Activated T-cell treated with anti-CD3 and anti-CD28 coated beads for 24 hours (primary cell): ENCODE data around the gene RPL15.
A peak's percentile ranks its signal among the peaks of the same experiment; 100 is the strongest.

Experiments used
- DNase-seq: peaks from one replicate; pipeline ENCODE4 v3.0.0-alpha.2; 2020; ENCODE audit warnings: low read depth

The RPL15 gene

GRCh38 chr3:23931597-23931996 is 14.7 kb downstream of the RPL15 start:
- DNase-seq, result no peak

DNA sequence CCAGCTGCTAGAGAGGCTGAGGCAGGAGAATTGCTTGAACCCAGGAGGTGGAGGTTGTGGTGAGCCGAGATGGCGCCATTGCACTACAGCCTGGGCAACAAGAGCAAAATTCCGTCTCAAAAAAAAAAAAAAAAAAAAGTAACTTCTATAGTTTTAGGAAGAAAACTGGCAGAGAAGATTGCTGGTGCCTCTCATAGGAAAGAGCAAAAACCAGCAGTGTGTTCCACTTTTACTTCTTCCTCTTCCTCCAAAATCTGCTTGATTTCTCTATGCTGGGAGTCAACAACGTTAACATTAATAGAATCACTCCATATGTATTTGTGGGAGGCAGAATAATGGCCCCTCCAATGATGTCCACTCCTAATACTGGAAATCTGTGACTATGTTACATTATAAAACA is 15.6 kb downstream of the RPL15 start:
- DNase-seq, result no peak

DNA sequence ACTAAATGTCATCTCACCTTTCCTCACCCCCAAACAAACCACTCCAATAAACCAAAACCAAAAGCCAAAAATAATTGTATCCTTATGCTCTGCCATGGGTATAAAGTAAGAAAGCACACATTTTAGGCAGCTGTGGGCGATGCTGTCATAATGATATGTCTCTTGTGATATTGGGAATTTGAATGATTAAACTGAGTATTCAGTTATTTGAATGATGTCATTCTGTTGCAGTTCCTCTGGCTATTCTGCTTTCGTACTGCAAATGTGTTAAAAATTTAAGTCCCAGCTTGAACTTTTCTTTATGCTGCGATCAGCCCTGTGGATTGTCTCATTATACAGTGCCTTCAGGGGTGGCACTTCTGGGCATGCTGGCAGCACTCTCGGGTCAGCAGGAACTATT is 17.3 kb downstream of the RPL15 start:
- no peak for DNase-seq

DNA sequence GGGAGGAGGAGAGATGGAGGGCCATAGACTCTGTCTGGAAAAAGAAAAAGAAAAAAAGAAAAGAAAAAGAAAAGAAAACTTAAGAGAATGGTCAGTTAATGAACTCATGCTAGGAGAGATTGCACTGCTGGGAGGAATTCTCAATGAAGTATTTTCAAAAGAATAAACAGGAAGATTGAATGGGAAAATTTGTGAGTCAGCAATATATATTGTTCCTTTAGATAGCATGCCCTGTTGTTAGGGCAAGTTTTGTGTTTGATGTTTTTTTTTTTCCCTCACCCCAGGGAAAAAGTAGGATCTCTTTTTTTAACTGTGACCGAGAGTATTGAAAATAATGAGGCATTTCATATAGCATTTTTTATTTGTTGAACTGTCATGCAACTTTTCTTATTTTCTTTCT is 20.4 kb downstream of the RPL15 start:
- DNase-seq, result no peak

- DNase-seq, result no peak
Observed at GRCh38 chr3:23938688-23939087, 21.8 kb downstream of the RPL15 start.

- no peak for DNase-seq
Observed at GRCh38 chr3:23940775-23941174, 23.8 kb downstream of the RPL15 start.

DNA sequence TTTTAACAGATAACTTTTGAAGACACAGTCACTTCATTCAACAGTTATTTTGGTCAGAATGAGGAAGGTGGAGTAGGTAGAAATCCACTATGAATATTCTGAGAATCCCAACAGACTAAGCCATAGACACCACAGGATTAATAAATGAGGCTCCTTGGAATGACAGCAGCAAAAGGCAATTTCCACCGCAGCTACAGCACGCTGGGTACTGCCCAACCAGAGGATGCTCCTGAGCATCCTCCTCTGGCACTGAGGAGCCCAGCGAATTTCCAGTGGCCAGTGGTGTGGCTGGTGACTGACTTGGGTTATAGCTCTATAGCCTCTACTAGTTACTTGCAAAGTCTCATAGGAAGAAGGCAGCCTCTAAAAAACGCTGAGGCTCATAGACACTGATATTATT is 24.5 kb downstream of the RPL15 start:
- no peak for DNase-seq

- DNase-seq, result no peak
Observed at GRCh38 chr3:23942546-23942945, 25.6 kb downstream of the RPL15 start.

GRCh38 chr3:23944007-23944783 is 27.3 kb downstream of the RPL15 start:
- no peak for DNase-seq

DNA sequence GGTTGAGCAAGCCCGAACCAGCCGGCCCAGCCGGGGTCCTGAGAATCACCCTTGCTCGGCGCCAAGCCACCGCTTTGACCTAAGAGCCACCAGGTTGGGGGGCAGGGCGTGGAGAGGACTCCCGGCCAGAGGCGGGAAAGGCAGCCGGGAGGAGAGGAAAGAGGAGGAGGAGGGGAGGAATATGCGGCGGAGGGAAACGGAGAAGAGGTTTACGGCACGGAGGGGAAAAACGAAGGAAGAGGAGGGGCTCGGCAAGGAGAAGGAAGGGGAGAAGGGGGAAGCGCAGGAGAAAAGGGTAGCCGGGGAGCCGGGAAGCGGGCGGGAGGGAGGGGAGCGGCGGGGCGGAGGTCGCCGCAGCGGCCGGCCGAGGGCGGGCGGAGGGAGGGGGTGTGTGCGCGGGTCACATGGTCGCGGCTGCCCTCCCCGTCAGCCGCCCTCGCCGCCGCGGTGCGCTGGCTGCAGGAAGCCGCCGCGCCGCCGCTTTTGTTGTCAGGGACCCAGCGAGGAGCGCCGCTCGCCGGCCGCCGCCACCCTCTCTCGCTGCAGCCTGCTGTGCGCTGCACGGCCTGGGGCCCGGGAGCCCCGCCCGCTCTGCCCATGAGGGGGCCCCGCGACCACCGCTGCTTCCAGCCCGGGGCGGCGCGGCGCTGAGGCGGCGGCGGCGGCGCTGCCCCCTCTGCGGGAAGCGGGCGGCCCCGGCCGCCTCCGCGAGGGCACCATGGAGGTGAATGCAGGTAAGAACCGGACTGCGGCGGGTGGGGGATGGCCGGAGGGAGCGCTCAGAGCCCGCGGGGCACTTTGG is 28.1 kb downstream of the RPL15 start, which contains the start of gene NR1D2:
Gene NR1D2 (plus strand): TSS at position 426 of the 802 bp plus-strand sequence. CDS start 293 bp downstream, at position 719.
- peak; percentile 66 for DNase-seq

DNA sequence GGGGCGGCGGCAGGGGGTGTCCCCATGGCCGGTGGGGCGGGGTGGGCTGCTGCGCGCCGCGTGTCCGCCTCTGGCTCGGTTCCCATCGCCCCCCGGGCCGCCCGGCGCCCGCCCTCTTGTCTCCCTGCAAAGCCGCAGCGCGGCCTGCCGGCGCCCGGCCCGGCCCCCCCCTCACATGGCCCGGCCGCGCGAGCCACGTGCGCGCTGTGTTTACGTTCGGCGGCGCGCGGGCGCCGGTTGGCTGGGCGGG is 28.7 kb downstream of the RPL15 start:
- no peak for DNase-seq

DNA sequence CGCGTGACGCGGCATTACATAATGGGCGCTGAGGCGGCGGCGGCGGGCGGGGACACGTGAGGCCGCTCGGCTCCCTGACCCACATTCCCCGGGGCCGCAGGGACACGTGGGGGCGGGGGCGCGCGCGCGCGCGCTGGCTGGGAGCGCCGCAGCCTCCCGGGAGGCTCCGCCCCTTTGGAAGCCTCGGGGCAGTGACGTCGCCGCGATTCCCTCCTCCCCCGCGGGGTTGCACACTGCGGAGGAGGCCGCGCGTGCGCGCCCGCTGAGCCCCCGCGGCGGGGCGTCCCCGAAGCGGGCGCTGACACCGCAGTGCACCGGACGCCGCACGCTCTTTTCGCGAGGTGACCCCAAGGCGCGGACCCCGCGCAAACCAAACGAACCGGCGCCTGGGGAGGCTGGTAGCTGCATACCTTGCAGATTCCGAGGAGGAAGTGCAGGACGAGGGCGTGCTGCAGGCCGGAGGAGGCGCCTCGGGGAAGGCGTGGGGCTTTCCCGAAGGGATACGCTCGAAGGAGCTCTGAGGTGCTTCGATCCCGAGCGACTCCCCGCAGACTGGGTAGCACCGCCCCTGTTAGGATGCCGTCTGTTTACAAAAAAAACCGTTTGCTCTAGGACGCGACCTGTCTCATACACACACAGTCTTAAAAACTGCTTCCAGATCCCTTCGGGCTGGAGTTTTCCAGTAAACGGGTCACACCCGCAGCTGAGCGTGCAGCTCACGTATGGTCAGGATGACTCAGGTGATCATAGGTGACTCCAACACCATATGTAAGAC is 29.2 kb downstream of the RPL15 start:
- peak; percentile 98 for DNase-seq

- DNase-seq, result no peak
Observed at GRCh38 chr3:23948761-23949160, 31.8 kb downstream of the RPL15 start.

DNA sequence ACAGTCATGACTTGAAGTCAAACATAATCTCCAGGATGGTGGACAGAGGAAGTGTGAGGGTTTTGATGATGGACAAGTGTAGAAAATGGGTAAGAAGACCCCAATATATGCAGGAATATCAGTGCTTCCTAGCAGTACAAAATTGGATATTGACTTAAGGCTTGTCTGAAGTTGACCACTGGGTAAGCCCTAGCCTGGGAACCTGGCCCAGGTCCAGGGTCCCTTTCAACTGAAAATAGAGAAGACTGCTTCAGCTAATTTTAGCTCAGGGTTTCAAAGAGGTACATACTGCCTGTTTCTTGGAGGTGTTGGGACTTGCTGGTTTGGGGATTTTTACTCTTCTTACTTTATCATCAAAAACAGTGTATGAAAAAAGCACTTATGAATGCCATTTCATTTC is 32.9 kb downstream of the RPL15 start:
- DNase-seq, result no peak

DNA sequence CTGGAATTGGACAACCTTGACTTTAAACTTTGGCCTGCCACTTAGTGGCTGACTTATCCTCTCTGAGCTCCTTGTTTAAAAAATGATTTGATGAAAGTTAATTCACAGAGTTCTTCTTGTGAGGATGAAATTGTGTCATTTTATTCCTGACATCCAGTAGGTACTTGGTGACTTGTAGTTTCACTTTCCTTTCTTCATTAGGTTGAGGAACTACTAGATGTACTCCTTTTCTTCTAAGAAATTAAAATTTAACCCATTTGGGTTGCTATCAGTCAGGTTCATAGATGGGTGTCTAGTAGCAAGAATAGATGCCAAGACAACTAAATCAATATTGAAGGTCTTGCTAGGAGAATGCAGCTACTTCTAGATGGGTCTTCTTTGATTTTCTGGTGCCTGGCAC is 33.4 kb downstream of the RPL15 start:
- DNase-seq, result no peak

- no peak for DNase-seq
Observed at GRCh38 chr3:23952646-23953045, 35.7 kb downstream of the RPL15 start.

GRCh38 chr3:23953523-23953922 is 36.6 kb downstream of the RPL15 start:
- DNase-seq, result no peak

DNA sequence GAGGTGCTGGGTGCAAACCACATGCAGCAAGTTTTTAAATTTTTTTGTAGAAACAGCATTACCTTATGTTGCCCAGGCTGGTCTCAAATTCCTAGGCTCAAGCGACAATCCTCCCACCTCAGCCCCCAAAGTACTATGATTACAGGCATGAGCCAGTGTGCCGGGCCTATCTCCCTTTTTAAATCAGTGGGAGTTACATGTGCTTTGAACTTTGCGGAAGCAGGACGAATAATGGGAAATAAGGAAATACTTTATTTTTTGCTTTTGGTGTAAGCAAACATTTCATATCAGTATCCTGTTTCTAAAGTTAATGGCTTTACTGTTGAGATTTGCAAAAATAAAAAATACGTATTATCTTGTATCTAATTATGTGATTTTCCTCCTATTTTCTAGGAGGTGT is 37.2 kb downstream of the RPL15 start:
- DNase-seq, result no peak

DNA sequence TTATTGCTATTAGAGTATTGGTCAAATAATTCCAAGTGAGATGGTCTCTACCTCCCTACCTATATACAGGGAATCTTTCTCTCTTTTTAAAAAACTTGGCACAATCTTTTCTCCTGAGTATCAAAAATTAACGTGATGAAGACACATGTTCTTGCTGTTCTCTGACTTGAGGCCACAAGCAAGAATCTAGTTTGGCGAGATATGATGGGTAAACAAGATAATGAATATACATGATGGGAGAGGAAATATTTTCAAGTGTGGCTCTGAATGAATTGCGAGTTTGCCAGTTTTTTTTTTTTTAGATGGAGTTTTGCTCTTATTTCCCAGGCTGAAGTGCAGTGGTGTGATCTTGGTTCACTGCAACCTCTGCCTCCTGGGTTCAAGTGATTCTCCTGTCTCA is 39.8 kb downstream of the RPL15 start:
- DNase-seq, result no peak

DNA sequence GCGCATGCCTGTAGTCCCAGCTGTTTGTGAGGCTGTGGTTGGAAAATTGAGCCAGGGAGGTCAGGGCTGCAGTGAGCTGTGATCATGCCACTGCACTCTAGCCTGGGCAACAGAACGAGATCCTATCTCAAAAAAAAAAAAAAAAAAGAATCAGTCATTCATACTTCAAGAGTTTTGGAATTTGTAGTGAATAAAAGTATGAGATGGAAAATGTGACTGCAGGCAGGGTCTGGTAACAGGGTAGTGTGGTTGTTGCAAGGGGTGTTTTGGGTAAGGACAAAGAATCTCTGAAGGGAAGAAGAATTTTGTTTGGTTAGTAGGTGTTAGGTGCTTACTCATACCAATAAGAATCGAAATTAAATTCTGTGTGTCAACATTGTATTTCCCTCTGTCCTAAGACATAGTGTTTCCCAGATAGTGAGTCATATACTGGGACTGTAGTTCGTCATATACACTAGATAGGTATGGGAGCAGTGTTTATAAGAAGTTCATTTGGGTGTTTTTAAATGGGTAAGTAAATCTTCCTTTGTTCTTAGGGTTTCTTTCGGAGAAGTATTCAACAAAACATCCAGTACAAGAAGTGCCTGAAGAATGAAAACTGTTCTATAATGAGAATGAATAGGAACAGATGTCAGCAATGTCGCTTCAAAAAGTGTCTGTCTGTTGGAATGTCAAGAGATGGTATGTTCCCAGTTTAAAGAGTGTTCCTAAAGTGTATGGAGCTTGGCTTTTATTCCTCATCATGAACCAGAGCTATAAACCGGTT is 42.4 kb downstream of the RPL15 start:
- DNase-seq, result no peak

GRCh38 chr3:23960649-23961048 is 43.7 kb downstream of the RPL15 start:
- no peak for DNase-seq

DNA sequence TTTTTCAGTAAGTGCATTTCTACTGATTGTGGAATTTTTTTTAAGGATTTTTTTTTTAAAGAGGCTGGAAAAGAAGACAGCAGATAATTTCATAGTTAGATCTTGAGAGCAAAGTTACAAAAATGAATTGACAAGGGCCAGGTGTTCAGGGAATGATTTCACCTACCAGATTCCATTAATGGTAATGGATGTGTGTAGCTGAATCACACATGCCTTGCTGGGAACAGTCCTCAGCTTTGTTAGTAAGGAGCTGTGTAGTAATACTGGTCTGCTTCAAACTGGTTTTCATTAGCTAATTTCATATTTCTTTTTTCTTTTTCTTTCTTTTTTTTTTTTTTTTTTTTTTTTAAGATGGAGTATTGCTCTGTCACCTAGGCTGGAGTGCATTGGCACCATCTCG is 44.1 kb downstream of the RPL15 start:
- no peak for DNase-seq
